ENCODE results near the gene CMPK1. TPM values are rescaled to one million over a fixed set of nuclear protein-coding genes. Genes with fewer than 3 reads are reported as not detected.
"Not testable (repeated sequence)": the region's sequence is repeated elsewhere in the genome, so short reads cannot be mapped to it uniquely, and the experiment has no call there.

CMPK1 gene
- total and polyA plus RNA-seq, 2 of the 8 experiments (the other 6 are each of a cell fraction or from before 2014, with no cell fraction given): 6.0 to 36.9 TPM

GRCh38 chr1:47294863-47295262, 38.7 kb upstream of the CMPK1 start:
- FAIRE-seq; H2BK5ac ChIP-seq (ENCODE audit: low read depth, low read length); H3K27me3 ChIP-seq (replicated peaks in 1 of 4; ENCODE audit: control insufficient read depth in 3 of 4, extremely low read depth in 1 of 4, insufficient read depth in 3 of 4, low read length in 3 of 4); H2BK12ac ChIP-seq (ENCODE audit: low read depth, low read length); H4K8ac ChIP-seq (ENCODE audit: extremely low read depth, insufficient read depth, low read length); H3K56ac ChIP-seq (replicated peaks; ENCODE audit: insufficient read length, low read depth, low read length); H3K4me3 ChIP-seq (ENCODE audit: extremely low read depth in 1 of 4, insufficient read depth in 2 of 4, low read depth in 3 of 4, low read length in 4 of 4); H3K18ac ChIP-seq (ENCODE audit: extremely low read depth, low read length); H3K9me3 ChIP-seq (ENCODE audit: insufficient read depth in 2 of 2, low read depth in 1 of 2, low read length in 1 of 2); H2BK120ac ChIP-seq (replicated peaks; ENCODE audit: low read depth, low read length); H4K5ac ChIP-seq (ENCODE audit: insufficient read length, low read depth, low read length); H2BK15ac ChIP-seq (ENCODE audit: low read length); H3K79me1 ChIP-seq (ENCODE audit: low read depth, low read length); H3K4me1 ChIP-seq (replicated peaks in 1 of 4; ENCODE audit: control insufficient read depth in 3 of 4, insufficient read depth in 4 of 4, low read length in 3 of 4); H3K27ac ChIP-seq (ENCODE audit: low read depth, low read length); DNase-seq (ENCODE audit: low read depth in 1 of 2, low spot score in 2 of 2); H4K20me1 ChIP-seq (replicated peaks in 1 of 2; ENCODE audit: control insufficient read depth in 1 of 2, insufficient read depth in 2 of 2, low read length in 2 of 2); H4K91ac ChIP-seq (replicated peaks; ENCODE audit: insufficient read length, low read length); H2AFZ ChIP-seq (ENCODE audit: low read length); H3K4ac ChIP-seq (replicated peaks; ENCODE audit: insufficient read length, low read depth, low read length); H2BK20ac ChIP-seq (ENCODE audit: low read length); H3K14ac ChIP-seq (ENCODE audit: insufficient read length); H3K4me2 ChIP-seq (ENCODE audit: insufficient read depth in 1 of 2, low read depth in 2 of 2, low read length in 2 of 2); H2AK5ac ChIP-seq (ENCODE audit: low read depth, low read length); H3K9ac ChIP-seq (replicated peaks in 1 of 4; ENCODE audit: extremely low read depth in 1 of 4, low read depth in 3 of 4, low read length in 3 of 4); H3K79me2 ChIP-seq (ENCODE audit: control insufficient read depth in 1 of 2, insufficient read depth in 2 of 2, low read length in 2 of 2); H3K23ac ChIP-seq (ENCODE audit: insufficient read length); H3K23me2 ChIP-seq (ENCODE audit: low read depth, low read length): not testable (repeated sequence)
- CTCF ChIA-PET (ENCODE audit: partially characterized antibody): interaction anchor here (1.0 to 1.4 kb wide), 2 partner anchors 32 to 38 kb away, joined by 3 to 5 read pairs; no protein-coding TSS in a partner anchor
- POLR2A ChIA-PET (ENCODE audit: partially characterized antibody): interaction anchor here (0.7 to 2.9 kb wide), 3 partner anchors 11 to 115 kb away, joined by 3 to 7 read pairs (median 3); partner anchors contain the start of gene STIL
- 88% methylated on average over 6 of the region's 6 CpGs; no CpG with 5 or more reads in 1 of the 2 experiments for WGBS, 2 experiments (ENCODE audit: extremely low coverage in 1 of 2, insufficient coverage in 1 of 2, insufficient read length in 1 of 2, insufficient replicate concordance in 2 of 2, low coverage in 1 of 2, low lambda C conversion rate in 2 of 2, missing lambda C conversion rate in 1 of 2)
- H3K36me3 ChIP-seq (ENCODE audit: control insufficient read depth in 2 of 4, insufficient read depth in 4 of 4, low read length in 3 of 4): peaks cover 3 to 57% (median 27%) of the 10 kb centered on the region in 4 experiments
